SJSA1 (cell line): ENCODE measurements around the gene ANKRD33B. TPM values are rescaled to one million over a fixed set of nuclear protein-coding genes. Genes with fewer than 3 reads are reported as not detected.
"Not testable (repeated sequence)": the region's sequence is repeated elsewhere in the genome, so short reads cannot be mapped to it uniquely, and the experiment has no call there.

Experiments
- DNase-seq, 2 experiments: peaks; one replicate each; pipeline ENCODE4 v3.0.0-alpha.2; 2015 to 2020; ENCODE audit warnings: low spot score in 2 of 2, low read depth in 1 of 2
- H3K27ac ChIP-seq: fragments of 250-450 bp; sonication (Bioruptor Pico); 2 replicates; pipeline ENCODE4 v1.5.1; 2020; ENCODE audit warnings: mild to moderate bottlenecking, moderate library complexity
- H3K27me3 ChIP-seq: fragments of 250-450 bp; sonication (Bioruptor Pico); replicated peaks from 2 replicates; pipeline ENCODE4 v1.5.1; 2020; ENCODE audit warnings: mild to moderate bottlenecking, moderate library complexity
- H3K36me3 ChIP-seq: fragments of 250-450 bp; sonication (Bioruptor Pico); 2 replicates; pipeline ENCODE4 v1.5.1; 2020; ENCODE audit warnings: mild to moderate bottlenecking
- H3K4me1 ChIP-seq: fragments of 250-450 bp; sonication (Bioruptor Pico); replicated peaks from 2 replicates; pipeline ENCODE4 v1.6.1; 2021; ENCODE audit warnings: mild to moderate bottlenecking
- H3K4me3 ChIP-seq: fragments of 250-450 bp; sonication (Bioruptor Pico); 2 replicates; pipeline ENCODE4 v1.5.1; 2020; ENCODE audit warnings: mild to moderate bottlenecking
- H3K9me3 ChIP-seq: fragments of 250-450 bp; sonication (Bioruptor Pico); replicated peaks from 2 replicates; pipeline ENCODE4 v1.5.1; 2020; ENCODE audit warnings: mild to moderate bottlenecking
- total RNA-seq: library from RNA; depleted of rRNA; stranded (reverse); fragments of >200 nt; shearing (Covaris generic); gene quantifications from 2 replicates; pipeline ENCODE4 v1.2.3, GENCODE V29; 2014; rRNA removed

ANKRD33B gene
- total RNA-seq = 10.2 and 10.3 TPM in 2 replicates

DNA sequence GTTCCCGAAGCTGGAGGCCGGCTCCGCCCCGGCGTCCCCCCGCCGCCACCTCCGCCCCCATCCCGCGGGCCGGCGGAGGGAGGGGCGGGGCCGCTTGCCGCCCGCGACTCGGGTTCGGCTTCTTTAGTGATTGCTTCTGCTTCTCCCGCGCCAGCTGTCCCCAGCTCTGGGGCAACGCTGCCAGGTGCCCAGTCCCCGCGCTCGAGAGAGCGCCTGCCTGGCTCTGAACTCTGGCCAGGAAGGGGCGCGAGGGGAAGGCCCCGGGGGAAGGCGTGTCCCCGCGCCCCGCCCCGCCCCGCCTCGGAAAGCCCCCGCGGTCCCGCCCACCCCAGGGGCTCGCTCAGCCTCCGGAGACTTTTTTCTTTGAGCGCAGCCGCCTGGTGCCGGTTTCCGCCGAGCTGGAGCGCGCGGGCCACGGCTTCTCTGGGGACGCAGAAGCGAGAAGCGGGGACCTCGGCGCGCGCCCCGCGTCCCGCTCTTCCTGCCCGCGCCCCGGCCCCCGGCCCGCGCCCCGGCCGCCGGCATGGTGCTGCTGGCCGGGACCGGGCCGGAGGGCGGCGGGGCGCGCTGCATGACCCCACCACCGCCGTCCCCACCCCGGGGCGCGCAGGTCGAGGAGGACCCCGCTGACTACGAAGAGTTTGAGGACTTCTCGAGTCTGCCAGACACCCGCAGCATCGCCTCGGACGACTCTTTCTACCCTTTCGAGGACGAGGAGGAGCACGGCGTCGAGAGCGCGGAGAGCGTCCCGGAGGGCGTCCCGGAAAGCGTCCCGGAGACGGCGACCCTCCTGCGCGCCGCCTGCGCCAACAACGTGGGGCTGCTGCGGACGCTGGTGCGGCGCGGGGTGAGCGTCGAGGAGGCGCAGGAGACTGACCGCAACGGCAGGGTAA is at the start of gene ANKRD33B:
Gene ANKRD33B, plus strand, starts transcription at position 126 of the 893 bp plus-strand sequence. Its CDS starts 398 bp downstream, at position 524.
- Histone ChIP-seq H3K4me3 (peak within 1 kb of the TSS; percentile 85), H3K27me3 (no peaks in the 10 kb centered on the region), H3K9me3 (no peaks in the 10 kb centered on the region), H3K4me1 (peaks cover 61% of the 10 kb centered on the region), H3K36me3 (peaks cover 25% of the 10 kb centered on the region), H3K27ac (peak within 1 kb of the TSS; percentile 91)
- DNase-seq = peak; percentile 88 to 91

DNA sequence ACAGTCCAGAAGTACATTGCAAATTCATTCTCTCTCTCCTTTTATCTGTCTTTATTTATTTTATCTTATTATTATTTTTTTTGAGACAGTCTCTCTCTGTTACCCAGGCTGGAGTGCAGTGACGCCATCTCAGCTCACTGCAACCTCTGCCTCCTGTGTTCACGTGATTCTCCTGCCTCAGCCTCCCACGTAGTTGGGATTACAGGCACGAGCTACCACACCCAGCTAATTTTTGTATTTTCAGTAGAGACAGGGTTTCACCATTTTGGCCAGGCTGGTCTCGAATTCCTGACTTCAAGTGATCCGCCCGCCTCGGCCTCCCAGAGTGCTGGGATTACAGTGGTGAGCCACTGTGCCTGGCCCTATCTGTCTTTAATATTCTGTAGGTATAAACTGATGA is 49.3 kb upstream of the ANKRD33B start:
- not testable (repeated sequence) for H3K36me3 ChIP-seq, H3K9me3 ChIP-seq, H3K4me3 ChIP-seq, H3K27me3 ChIP-seq
- peak; percentile 37 to 63 for DNase-seq
- Histone ChIP-seq H3K27ac (peak overlapping the region; percentile 91), H3K4me1 (peaks cover 37% of the 10 kb centered on the region)

DNA sequence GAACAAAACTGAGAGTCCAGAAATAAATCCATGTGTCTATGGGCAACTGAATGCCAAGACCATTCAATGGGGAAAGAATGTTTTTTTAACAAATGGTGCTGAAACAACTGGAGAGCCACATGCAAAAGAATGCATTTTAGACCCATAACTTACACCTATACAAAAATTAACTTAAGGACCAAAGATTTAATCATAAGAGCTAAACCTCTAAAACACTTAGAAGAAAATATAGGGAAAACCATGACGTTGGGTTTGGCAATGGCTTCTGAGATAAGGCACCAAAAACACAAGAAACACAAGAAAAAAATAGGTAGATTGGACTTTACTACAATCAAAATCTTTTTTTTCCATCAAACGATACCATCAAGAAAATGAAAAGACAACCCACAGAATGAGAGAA is 48.4 kb upstream of the ANKRD33B start:
- H3K36me3 ChIP-seq = no peaks in the 10 kb centered on the region

DNA sequence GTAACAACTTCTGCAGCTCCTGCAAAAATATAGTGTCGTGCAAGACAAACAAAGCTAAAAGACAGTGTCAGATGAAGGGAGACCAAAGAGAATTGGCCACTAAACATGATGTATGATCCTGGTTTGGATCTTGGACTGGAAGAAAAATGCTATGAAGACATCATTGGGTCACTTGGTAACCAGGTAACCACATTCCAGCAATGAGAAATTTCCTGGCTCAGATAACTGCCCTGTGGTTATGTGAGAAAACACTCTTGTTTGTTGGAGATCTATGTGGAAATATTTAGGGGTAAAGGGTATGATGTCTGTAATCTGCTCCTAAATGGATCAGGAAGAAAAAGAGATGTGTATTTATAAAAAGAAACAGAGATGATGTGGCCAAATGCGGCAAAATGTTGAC is 45.5 kb upstream of the ANKRD33B start:
- DNase-seq = no peak
- no peak overlapping the region for H3K27ac ChIP-seq
- no peaks in the 10 kb centered on the region for H3K27me3 ChIP-seq

More for the DNA sequence above, 48.4 kb upstream of the ANKRD33B start:
- Histone ChIP-seq H3K27ac (no peak overlapping the region), H3K4me1 (peaks cover 46% of the 10 kb centered on the region), H3K9me3 (no peaks in the 10 kb centered on the region), H3K27me3 (no peaks in the 10 kb centered on the region), H3K4me3 (no peak overlapping the region)
- no peak for DNase-seq

DNA sequence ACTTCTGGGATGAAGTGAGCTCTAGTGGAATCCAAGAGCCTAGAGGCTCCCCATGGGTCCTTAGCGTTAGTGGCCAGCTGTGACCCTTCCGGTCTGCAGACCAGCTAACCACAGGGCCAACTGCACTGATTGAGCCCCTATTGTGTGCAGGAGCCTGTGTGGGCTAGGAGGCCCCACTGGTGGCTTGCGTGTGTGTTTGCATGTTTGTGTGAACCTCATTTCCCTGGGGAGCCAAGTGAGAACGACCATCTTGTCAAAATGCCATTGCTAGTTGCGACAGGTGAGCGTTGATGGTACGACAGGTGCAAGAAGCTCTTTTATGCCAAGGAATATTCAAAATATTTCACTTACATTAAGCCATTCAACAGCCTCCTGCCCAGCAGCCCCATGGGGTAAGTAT is 44.1 kb upstream of the ANKRD33B start:
- Histone ChIP-seq H3K36me3 (no peaks in the 10 kb centered on the region), H3K9me3 (no peaks in the 10 kb centered on the region), H3K27me3 (no peaks in the 10 kb centered on the region), H3K4me3 (no peak overlapping the region), H3K4me1 (peaks cover 41% of the 10 kb centered on the region), H3K27ac (no peak overlapping the region)
- no peak for DNase-seq

More for the DNA sequence above, 45.5 kb upstream of the ANKRD33B start:
- no peak overlapping the region for H3K4me3 ChIP-seq
- H3K36me3 ChIP-seq = no peaks in the 10 kb centered on the region
- peaks cover 39% of the 10 kb centered on the region for H3K4me1 ChIP-seq
- no peaks in the 10 kb centered on the region for H3K9me3 ChIP-seq

DNA sequence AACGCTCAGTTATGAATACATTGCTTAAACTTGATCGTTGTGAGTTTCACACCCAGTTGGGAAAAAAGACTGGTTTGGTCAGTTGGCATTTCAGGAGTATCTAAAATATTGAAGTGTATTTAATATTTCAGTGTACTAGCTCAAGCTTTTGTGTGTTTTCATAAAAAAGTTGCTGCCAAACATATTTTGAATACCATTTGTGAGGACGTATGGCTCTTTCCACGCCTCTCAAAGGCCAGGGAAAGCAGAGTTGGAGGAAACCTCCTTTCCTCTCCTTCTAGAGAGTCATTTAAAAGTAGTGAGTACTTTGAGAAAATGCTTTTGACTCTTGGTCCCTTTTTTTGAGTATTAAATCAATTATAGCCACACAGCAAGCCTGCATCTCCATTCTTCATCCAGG is 43.2 kb upstream of the ANKRD33B start:
- Histone ChIP-seq H3K4me1 (peaks cover 47% of the 10 kb centered on the region), H3K4me3 (no peak overlapping the region), H3K36me3 (no peaks in the 10 kb centered on the region), H3K27me3 (no peaks in the 10 kb centered on the region), H3K9me3 (no peaks in the 10 kb centered on the region), H3K27ac (no peak overlapping the region)
- no peak for DNase-seq

DNA sequence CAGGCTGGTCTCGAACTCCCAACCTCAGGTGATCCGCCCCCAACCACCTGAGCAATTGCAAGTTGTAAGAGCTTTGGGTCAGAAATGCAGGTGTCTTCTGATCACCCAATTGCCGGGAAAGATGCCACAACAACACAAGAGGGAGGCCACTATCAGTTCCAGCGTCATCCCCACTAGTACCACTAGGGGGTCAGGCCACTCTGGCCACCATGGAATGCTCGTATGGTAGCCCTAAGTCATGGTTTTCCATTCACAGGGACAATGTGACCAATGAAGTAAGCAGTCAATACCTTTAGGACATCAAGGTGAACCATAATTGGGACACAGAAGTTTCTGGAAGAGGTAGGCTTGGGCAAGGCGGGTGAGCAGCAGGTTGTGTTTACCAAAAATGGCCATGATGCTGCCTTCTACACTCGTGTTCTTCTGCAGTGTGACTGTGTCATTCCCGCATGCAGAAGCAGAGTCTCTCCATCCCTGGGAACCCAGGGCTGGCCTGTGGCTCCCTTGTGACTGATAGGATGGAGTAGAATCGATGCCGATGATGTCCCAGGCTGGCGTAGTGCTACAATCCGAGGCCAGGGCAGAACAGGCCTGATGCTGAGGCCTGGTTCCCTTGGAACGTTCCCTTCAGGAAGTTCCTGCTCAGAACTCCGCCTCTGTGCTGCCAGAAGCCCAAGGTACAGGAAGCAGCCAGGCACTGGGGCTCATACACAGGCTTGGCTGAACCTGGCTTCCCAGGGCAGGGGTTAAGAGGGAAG is 42.2 kb upstream of the ANKRD33B start:
- no peak for DNase-seq
- H3K4me3 ChIP-seq = no peak overlapping the region
- H3K36me3 ChIP-seq = no peaks in the 10 kb centered on the region
- H3K27ac ChIP-seq = no peak overlapping the region
- H3K9me3 ChIP-seq = no peaks in the 10 kb centered on the region
- peaks cover 56% of the 10 kb centered on the region for H3K4me1 ChIP-seq
- H3K27me3 ChIP-seq = no peaks in the 10 kb centered on the region

DNA sequence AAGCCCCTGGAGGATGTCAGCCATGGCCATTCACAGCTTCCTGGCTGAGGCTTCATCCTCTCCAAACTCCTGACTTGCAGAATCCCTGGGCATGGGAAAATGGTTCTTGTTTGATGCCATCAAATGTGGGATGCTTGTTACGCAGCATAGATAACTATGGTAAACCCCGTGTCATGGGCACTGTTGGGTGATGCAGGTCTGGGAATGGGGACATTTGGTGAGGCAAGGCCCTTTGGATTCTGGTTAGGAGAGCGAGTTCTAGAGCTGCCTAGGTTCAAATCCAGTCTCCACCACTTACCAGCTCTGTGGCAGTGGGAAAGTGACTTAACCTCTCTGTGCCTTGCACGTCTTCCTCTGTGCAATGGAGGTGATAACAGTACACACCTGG is 41.7 kb upstream of the ANKRD33B start:
- Histone ChIP-seq H3K4me3 (no peak overlapping the region), H3K9me3 (no peaks in the 10 kb centered on the region), H3K27ac (no peak overlapping the region), H3K27me3 (no peaks in the 10 kb centered on the region), H3K4me1 (peaks cover 62% of the 10 kb centered on the region), H3K36me3 (no peaks in the 10 kb centered on the region)
- no peak for DNase-seq

DNA sequence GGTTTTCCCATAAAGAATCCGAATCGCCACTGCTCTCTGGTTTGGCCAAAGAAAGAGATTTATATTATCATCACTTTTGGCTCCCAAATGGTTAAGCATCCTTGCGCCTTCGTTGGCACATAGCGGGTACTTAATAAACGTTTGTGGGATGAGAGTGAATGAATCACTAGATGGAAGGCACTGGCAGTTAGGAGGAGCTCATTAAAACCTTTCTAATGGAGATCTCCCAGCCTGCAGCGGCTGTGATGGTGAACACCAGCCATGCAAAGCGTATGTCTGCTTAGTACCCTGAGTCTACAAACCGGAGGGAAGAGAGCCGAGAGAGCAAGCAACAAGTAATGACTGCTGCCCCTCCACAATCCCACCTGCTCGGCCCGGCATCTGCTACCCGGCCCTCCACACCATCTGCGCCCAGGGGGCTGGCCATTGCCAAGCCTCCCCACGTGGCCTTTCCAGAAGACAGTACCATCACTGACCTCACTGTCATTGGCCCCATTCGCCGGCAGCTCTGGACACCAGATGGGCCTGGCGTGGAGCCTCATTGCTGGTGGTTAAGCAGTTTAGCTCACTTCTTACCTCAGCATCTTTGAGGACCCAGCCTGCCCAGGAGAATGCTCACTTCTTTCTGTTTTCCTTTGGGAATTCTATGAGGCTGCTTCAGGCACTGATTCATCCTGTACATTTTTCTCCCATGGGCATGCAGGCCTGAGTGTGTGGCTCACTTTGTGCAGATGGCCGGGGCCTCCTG is 39.3 kb upstream of the ANKRD33B start:
- Histone ChIP-seq H3K27me3 (no peaks in the 10 kb centered on the region), H3K27ac (peak overlapping the region; percentile 81), H3K36me3 (no peaks in the 10 kb centered on the region), H3K4me1 (peaks cover 70% of the 10 kb centered on the region), H3K9me3 (no peaks in the 10 kb centered on the region), H3K4me3 (peak overlapping the region; percentile 9)
- peak; percentile 93 to 95 for DNase-seq

DNA sequence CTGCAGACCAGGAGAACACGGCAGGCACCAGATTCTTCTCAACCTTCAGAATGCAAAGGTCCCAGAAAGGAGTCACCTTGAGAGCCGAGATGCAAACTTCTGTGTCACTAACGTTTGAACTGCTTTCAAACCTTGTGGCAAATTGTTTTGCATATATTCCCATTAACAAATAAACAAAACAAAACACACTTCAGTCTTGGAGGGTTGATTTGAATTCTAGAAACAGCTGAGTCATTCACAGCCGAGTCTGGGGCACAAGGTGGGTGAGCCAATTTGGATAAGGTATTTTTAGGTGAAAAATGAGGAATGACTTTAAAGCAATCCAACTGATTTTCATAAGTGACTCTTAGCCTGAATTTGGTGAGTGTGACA is 38.8 kb upstream of the ANKRD33B start:
- Histone ChIP-seq H3K4me3 (peak overlapping the region; percentile 9), H3K36me3 (no peaks in the 10 kb centered on the region), H3K4me1 (peaks cover 64% of the 10 kb centered on the region), H3K9me3 (no peaks in the 10 kb centered on the region), H3K27me3 (no peaks in the 10 kb centered on the region), H3K27ac (peak overlapping the region; percentile 81)
- DNase-seq = no peak

DNA sequence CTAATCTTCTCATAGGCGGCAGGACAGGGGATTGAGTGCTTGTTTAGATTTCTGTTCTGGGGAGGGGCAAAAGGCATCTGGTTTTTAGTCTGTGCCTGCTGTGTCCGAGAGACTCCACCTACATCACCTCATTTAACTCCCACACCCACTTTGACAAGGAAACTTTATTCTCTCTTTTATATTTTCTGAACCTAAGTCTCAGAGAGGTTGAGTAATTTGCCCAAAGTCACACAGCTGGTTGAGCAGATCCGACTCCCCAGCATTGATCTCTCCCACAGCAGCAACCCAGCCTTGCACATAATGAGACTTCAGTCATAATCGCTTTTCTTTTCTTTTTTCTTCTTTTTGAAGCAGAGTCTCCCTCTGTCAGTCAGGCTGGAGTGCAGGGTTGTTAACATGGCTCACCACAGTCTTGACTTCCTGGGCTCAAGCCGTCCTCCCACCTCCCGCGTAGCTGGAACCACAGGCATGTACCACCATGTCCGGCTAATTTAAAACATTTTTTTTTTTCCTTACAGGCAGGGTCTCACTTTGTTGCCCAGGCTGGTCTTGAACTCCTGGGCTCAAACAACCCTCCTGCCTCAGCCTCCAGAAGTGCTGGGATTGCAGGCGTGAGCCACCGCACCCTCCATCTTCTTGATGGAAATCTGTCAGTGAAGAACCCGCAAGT is 36.5 kb upstream of the ANKRD33B start:
- peaks cover 71% of the 10 kb centered on the region for H3K4me1 ChIP-seq
- no peaks in the 10 kb centered on the region for H3K9me3 ChIP-seq
- no peaks in the 10 kb centered on the region for H3K27me3 ChIP-seq
- peak; percentile 93 for DNase-seq
- H3K27ac ChIP-seq = peak overlapping the region; percentile 80
- no peaks in the 10 kb centered on the region for H3K36me3 ChIP-seq
- H3K4me3 ChIP-seq = no peak overlapping the region

DNA sequence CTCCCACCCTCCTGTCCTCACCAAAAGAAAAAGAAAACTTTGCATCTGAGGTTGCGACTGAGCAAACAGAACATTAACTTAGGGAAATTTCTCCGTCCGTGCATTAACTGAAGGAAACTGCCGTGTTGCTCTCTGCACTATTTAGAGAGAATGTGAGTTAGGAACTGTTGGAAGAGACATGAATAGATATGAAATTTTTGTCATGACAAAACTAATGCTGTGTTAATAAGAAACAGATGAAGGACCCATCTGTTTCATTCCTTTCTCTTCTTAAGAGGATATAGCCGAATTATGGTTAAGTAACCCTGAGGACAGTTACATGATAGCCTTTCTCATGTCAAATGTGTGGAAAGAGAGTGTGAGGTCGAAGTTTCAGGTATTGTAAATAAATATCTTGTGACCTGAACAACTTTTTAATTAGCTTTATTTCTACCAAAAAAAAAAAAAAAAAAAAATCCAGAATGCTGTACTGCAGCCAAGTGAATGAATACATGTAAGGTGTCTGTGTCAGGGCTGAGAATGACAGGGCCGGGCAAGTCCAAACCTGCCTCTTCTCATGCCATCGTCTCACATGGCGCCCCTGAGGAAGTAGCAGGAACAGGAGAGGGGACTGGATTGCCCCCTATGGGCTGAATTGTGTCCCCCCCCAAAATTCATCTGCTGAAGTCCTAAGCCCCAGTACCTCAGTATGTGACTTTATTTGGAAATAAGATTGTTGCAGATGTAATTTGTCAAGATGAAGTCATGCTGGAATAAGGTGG is 35.6 kb upstream of the ANKRD33B start:
- no peak overlapping the region for H3K4me3 ChIP-seq
- DNase-seq = peak in 1 of 2 experiments; percentile 76
- peak overlapping the region; percentile 80 for H3K27ac ChIP-seq
- no peaks in the 10 kb centered on the region for H3K36me3 ChIP-seq
- H3K4me1 ChIP-seq = peaks cover 75% of the 10 kb centered on the region
- H3K27me3 ChIP-seq = no peaks in the 10 kb centered on the region
- no peaks in the 10 kb centered on the region for H3K9me3 ChIP-seq
